ENCODE measurements around the gene LDLRAD3. TPM values are rescaled to one million over a fixed set of nuclear protein-coding genes. Genes with fewer than 3 reads are reported as not detected.

LDLRAD3 gene
- polyA plus RNA-seq, 1 of the 3 experiments (the other 2 are of a cell fraction) = 10.6 TPM

DNA sequence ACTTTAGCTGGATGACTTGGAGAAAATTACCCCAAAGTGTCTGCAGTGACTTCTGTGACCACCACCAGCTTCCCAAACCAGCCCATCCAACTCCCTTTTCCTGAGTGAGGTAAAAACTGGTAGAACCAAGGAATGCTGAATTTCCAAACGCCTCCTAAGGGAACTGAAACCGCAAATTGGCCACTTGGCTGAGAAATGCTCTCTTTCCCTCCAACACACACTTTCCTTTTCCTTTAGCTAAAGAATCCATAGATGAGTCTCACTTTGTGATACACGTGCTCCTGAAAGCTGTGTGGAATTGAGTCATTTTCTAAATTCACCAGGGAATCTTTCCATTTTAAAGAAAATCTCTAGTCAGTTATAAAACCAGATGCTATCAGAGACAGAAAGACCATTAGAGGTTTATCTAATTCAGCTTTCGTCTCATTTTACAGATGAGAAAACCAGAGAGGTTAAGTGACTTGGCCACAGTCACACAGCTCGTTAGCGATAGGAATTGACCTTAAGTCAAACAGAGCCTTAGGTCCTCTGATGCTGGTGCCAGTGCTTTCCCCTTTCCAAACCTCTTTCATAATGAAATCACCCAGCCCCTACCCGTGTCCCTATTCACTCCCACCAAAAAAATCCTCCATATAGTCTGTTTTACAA is 208.2 kb downstream of the LDLRAD3 start:
- ChIA-PET POLR2A (interaction anchor here (0.8 kb wide), 1 partner anchor 10 kb away, joined by 4 read pairs; no protein-coding TSS in a partner anchor), CTCF (interaction anchor here (2.8 to 3.7 kb wide), 3 partner anchors 107 to 331 kb away, joined by 12 to 23 read pairs (median 14); no protein-coding TSS in a partner anchor)
- no peaks in the 10 kb centered on the region for H3K9me2 ChIP-seq
- TF ChIP-seq NRF1 (IDR thresholded peaks at IDR 0.05; ENCODE audit: low read depth, low read length) (no peak), FOSL2 (IDR thresholded peaks at IDR 0.05; ENCODE audit: borderline replicate concordance, low read depth) (no peak), GATA2 (CRISPR knock-in tag; IDR thresholded peaks at IDR 0.05) (no peak), YY1 (IDR thresholded peaks at IDR 0.05; ENCODE audit: low read depth) (no peak), MEF2A (IDR thresholded peaks at IDR 0.05; ENCODE audit: borderline replicate concordance, low read depth) (no peak), ELF1 (IDR thresholded peaks at IDR 0.05) (no peak), GABPA (IDR thresholded peaks at IDR 0.05; ENCODE audit: low read depth) (no peak), NFIC (IDR thresholded peaks at IDR 0.05; ENCODE audit: borderline replicate concordance) (no peak), USF2 (IDR thresholded peaks at IDR 0.05; ENCODE audit: borderline replicate concordance, low read depth, low read length) (no peak), SMC3 (IDR thresholded peaks at IDR 0.05; ENCODE audit: low read depth, low read length) (no peak), SIN3A (IDR thresholded peaks at IDR 0.05; ENCODE audit: borderline replicate concordance, low read depth, low read length) (no peak), TAF1 (IDR thresholded peaks at IDR 0.05; ENCODE audit: borderline replicate concordance, low read depth, low read length) (no peak), FOXJ3 (CRISPR knock-in tag; IDR thresholded peaks at IDR 0.05) (no peak), EZH2phosphoT487 (IDR thresholded peaks at IDR 0.05; ENCODE audit: borderline replicate concordance, low read depth) (no peak)
- no peak overlapping the region for H2AFZ ChIP-seq (ENCODE audit: low read depth)
- H3K9ac ChIP-seq = no peak overlapping the region
- peaks cover 15% of the 10 kb centered on the region for H3F3A ChIP-seq (replicated peaks; ENCODE audit: insufficient read depth)
- no peaks in the 10 kb centered on the region for H3K79me2 ChIP-seq (ENCODE audit: insufficient read depth)
- no peaks in the 10 kb centered on the region for H4K20me1 ChIP-seq (ENCODE audit: insufficient read depth)
- 95% methylated on average over 7 of the region's 7 CpGs for WGBS (ENCODE audit: low lambda C conversion rate)
- H3K4me3 ChIP-seq (ENCODE audit: low read depth in 2 of 2, low read length in 1 of 2) = no peak overlapping the region
- no peaks in the 10 kb centered on the region for H3K9me3 ChIP-seq
- no peak overlapping the region for H3K27ac ChIP-seq (ENCODE audit: low read depth in 2 of 2, low read length in 1 of 2)
- no peaks in the 10 kb centered on the region for H3K27me3 ChIP-seq (ENCODE audit: insufficient read depth)
- no peak for DNase-seq
- peaks cover 0 to 2% of the 10 kb centered on the region in 2 experiments for H3K36me3 ChIP-seq (replicated peaks in 1 of 2; ENCODE audit: control insufficient read depth in 1 of 2, insufficient read depth in 2 of 2, low read length in 1 of 2)
- peaks cover 30 to 35% of the 10 kb centered on the region in 2 experiments for H3K4me1 ChIP-seq (ENCODE audit: control insufficient read depth in 1 of 2, insufficient read depth in 2 of 2, low read depth in 1 of 2, low read length in 1 of 2)
- no peak overlapping the region for H3K4me2 ChIP-seq

DNA sequence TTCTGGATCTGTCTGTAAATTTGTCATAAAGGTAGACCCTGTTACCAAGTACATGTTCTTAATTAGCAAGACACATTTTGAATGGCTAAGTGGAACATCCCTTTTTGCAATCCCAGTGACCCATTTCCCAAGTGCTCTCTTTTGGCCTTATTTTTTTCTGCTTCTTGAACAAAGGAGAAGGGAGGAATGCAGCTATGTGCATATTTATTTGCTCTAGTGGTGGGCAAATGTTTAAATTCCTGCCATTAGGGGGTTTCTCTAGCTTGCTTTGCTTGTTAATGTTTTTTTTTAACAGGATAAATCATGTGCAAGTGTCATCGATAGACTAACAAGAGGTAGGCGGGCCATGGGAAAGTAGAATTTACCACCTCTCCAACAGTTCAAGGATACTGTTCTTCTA is 209.7 kb downstream of the LDLRAD3 start:
- CTCF ChIA-PET = interaction anchor here (2.8 to 3.2 kb wide), 2 partner anchors 105 to 332 kb away, joined by 12 to 18 read pairs; no protein-coding TSS in a partner anchor
- 98% methylated on average over 2 of the region's 2 CpGs for WGBS (ENCODE audit: low lambda C conversion rate)

More for the DNA sequence above, 209.7 kb downstream of the LDLRAD3 start:
- TF ChIP-seq, protein P1, sequence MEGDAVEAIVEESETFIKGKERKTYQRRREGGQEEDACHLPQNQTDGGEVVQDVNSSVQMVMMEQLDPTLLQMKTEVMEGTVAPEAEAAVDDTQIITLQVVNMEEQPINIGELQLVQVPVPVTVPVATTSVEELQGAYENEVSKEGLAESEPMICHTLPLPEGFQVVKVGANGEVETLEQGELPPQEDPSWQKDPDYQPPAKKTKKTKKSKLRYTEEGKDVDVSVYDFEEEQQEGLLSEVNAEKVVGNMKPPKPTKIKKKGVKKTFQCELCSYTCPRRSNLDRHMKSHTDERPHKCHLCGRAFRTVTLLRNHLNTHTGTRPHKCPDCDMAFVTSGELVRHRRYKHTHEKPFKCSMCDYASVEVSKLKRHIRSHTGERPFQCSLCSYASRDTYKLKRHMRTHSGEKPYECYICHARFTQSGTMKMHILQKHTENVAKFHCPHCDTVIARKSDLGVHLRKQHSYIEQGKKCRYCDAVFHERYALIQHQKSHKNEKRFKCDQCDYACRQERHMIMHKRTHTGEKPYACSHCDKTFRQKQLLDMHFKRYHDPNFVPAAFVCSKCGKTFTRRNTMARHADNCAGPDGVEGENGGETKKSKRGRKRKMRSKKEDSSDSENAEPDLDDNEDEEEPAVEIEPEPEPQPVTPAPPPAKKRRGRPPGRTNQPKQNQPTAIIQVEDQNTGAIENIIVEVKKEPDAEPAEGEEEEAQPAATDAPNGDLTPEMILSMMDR (IDR thresholded peaks at IDR 0.05) = peak; percentile 15; the same call in 1 of the 2 replicates
- no peak for TF ChIP-seq RXRA (IDR thresholded peaks at IDR 0.05; ENCODE audit: borderline replicate concordance, low read depth)
- no peak overlapping the region for H3K4me3 ChIP-seq (ENCODE audit: low read depth in 2 of 2, low read length in 1 of 2)
- H3K4me1 ChIP-seq (ENCODE audit: control insufficient read depth in 1 of 2, insufficient read depth in 2 of 2, low read depth in 1 of 2, low read length in 1 of 2) = peaks cover 30 to 38% of the 10 kb centered on the region in 2 experiments
- H3K27ac ChIP-seq (ENCODE audit: low read depth in 2 of 2, low read length in 1 of 2) = no peak overlapping the region
- H3K79me2 ChIP-seq (ENCODE audit: insufficient read depth) = no peaks in the 10 kb centered on the region
- H3K27me3 ChIP-seq (ENCODE audit: insufficient read depth) = no peaks in the 10 kb centered on the region
- H4K20me1 ChIP-seq (ENCODE audit: insufficient read depth) = no peaks in the 10 kb centered on the region
- POLR2A ChIA-PET = no interaction called here
- H3K9ac ChIP-seq = no peak overlapping the region
- H3K36me3 ChIP-seq (replicated peaks in 1 of 2; ENCODE audit: control insufficient read depth in 1 of 2, insufficient read depth in 2 of 2, low read length in 1 of 2) = peaks cover 0 to 2% of the 10 kb centered on the region in 2 experiments
- no peak overlapping the region for H2AFZ ChIP-seq (ENCODE audit: low read depth)
- no peak for DNase-seq
- no peaks in the 10 kb centered on the region for H3K9me3 ChIP-seq
- peaks cover 15% of the 10 kb centered on the region for H3F3A ChIP-seq (replicated peaks; ENCODE audit: insufficient read depth)
- no peaks in the 10 kb centered on the region for H3K9me2 ChIP-seq
- H3K4me2 ChIP-seq = no peak overlapping the region

All from SK-N-SH (cell line).